GM12865 (cell line): ENCODE results near the gene VCAN.

Experiments used
- DNase-seq: peaks from one replicate; pipeline ENCODE4 v3.0.0; 2010; ENCODE audit warnings: low read depth
- H3K4me3 ChIP-seq: 2 replicates; pipeline ENCODE4 v1.5.1; 2011; ENCODE audit warnings: mild to moderate bottlenecking, low read depth, low read length, control low read depth
- TF ChIP-seq, protein P1 (sequence below): IDR thresholded peaks from 2 replicates; pipeline ENCODE4 v1.5.1; 2011; ENCODE audit warnings: low read length, control low read depth, low read depth, inconsistent platforms; ENCODE audit not compliant: insufficient read depth; ENCODE audit errors: missing control alignments

Gene VCAN

GRCh38 chr5:83572271-83572670 lies 100.7 kb downstream of the VCAN start:
- no peak for DNase-seq
- TF ChIP-seq, protein P1, sequence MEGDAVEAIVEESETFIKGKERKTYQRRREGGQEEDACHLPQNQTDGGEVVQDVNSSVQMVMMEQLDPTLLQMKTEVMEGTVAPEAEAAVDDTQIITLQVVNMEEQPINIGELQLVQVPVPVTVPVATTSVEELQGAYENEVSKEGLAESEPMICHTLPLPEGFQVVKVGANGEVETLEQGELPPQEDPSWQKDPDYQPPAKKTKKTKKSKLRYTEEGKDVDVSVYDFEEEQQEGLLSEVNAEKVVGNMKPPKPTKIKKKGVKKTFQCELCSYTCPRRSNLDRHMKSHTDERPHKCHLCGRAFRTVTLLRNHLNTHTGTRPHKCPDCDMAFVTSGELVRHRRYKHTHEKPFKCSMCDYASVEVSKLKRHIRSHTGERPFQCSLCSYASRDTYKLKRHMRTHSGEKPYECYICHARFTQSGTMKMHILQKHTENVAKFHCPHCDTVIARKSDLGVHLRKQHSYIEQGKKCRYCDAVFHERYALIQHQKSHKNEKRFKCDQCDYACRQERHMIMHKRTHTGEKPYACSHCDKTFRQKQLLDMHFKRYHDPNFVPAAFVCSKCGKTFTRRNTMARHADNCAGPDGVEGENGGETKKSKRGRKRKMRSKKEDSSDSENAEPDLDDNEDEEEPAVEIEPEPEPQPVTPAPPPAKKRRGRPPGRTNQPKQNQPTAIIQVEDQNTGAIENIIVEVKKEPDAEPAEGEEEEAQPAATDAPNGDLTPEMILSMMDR: no peak

GRCh38 chr5:83576341-83576740 lies 104.8 kb downstream of the VCAN start:
- TF ChIP-seq, protein P1: no peak
- no peak overlapping the region for H3K4me3 ChIP-seq
- DNase-seq: no peak

More at GRCh38 chr5:83572271-83572670, 100.7 kb downstream of the VCAN start:
- H3K4me3 ChIP-seq: no peak overlapping the region

- DNase-seq: no peak
These were observed 105.6 kb downstream of the VCAN start for GRCh38 chr5:83577036-83577636.

DNA sequence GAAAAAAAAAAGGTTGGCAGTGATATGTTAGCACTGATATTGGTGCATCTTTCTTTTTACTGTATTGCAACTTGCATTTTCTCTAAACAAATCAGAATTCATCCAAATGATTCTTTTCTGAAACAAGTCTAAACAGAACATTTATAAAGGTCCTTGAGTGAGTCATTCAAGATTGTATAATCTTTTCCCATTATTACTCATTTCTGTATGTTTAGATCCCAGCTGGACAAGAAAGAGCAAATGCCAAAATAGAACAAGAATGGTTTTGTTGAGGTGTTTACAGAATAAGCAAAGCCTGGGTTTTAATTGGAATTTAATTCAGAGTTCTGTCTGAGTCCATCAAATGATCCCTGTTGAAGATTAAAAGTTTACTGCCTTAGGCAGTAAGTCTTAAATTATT lies 112.3 kb downstream of the VCAN start:
- no peak for DNase-seq
- H3K4me3 ChIP-seq: no peak overlapping the region
- TF ChIP-seq, protein P1: no peak

More at GRCh38 chr5:83577036-83577636, 105.6 kb downstream of the VCAN start:
- H3K4me3 ChIP-seq: no peak overlapping the region
- TF ChIP-seq, protein P1: no peak

- no peak for DNase-seq
- H3K4me3 ChIP-seq: no peak overlapping the region
- TF ChIP-seq, protein P1: no peak
These were observed 115.6 kb downstream of the VCAN start for GRCh38 chr5:83586874-83587776.

DNA sequence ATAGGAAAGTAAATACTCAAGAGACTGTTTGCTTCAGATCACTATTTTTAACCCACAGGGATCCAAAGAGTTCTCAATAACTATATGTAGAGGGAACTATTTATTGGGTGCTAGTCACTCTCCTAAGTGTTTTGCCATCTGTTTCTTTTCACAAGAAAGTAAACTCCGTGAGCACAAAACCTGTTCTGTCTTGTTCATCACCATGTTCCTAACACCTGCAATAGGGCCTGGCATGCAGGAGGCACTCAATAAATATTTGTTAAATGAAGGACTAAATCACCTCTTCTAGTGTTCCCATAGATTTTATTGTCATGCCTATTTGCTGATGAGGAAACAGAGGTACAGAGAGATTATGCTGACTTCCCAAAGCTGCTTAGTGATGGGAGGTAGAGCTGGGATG lies 118.2 kb downstream of the VCAN start:
- TF ChIP-seq, protein P1: no peak
- no peak for DNase-seq
- no peak overlapping the region for H3K4me3 ChIP-seq
